Astrocyte (in vitro differentiated cells and primary cell): ENCODE measurements around the gene APLNR.

ENCODE experiments used
- CTCF ChIP-seq: IDR thresholded peaks from 2 replicates; pipeline ENCODE4 v1.5.1; 2011; ENCODE audit warnings: low read depth, mild to moderate bottlenecking, inconsistent platforms, low read length, moderate library complexity; ENCODE audit not compliant: insufficient read depth
- EZH2 ChIP-seq: IDR thresholded peaks from 2 replicates; pipeline ENCODE4 v1.6.1; 2012; ENCODE audit warnings: mild to moderate bottlenecking, low read length, inconsistent platforms; ENCODE audit not compliant: insufficient read depth

GRCh38 chr11:57241353-57241972, 4.4 kb upstream of the APLNR start:
- no peak for TF ChIP-seq CTCF
- no peak for TF ChIP-seq EZH2
